HG03064 (cell line): ENCODE results near the gene MDP1.
A peak's percentile ranks its signal among the peaks of the same experiment; 100 is the strongest.

Source experiments
- ATAC-seq: cut with Tn5 transposase; IDR thresholded peaks from one replicate; pipeline ENCODE4 v1.9.1; 2021; ENCODE audit warnings: low read depth; ENCODE audit not compliant: unreplicated experiment

MDP1 gene

GRCh38 chr14:24215495-24216344, at the start of gene MDP1:
Gene MDP1 (minus strand): TSS chr14:24216066. CDS start chr14:24215955, 111 bp downstream.
- peak; percentile 65 for ATAC-seq

GRCh38 chr14:24264298-24264697, 48.4 kb upstream of the MDP1 start:
- no peak for ATAC-seq

- ATAC-seq: no peak
These were observed 48.0 kb upstream of the MDP1 start for GRCh38 chr14:24263848-24264247.

GRCh38 chr14:24262821-24263733, 47.2 kb upstream of the MDP1 start, which contains the start of gene TGM1:
Gene TGM1 (minus strand): TSS chr14:24263177. CDS start chr14:24262352, 825 bp downstream.
- ATAC-seq: no peak

- no peak for ATAC-seq
These were observed 46.1 kb upstream of the MDP1 start for GRCh38 chr14:24261969-24262327.

- no peak for ATAC-seq
These were observed 45.5 kb upstream of the MDP1 start for GRCh38 chr14:24261256-24261968.

- no peak for ATAC-seq
These were observed 44.9 kb upstream of the MDP1 start for GRCh38 chr14:24260780-24261157.

GRCh38 chr14:24260026-24260779, 44.3 kb upstream of the MDP1 start:
- no peak for ATAC-seq

- no peak for ATAC-seq
These were observed 43.6 kb upstream of the MDP1 start for GRCh38 chr14:24259282-24260025.

- ATAC-seq: no peak
These were observed 42.8 kb upstream of the MDP1 start for GRCh38 chr14:24258548-24259265.

GRCh38 chr14:24258119-24258518, 42.3 kb upstream of the MDP1 start:
- no peak for ATAC-seq

GRCh38 chr14:24256960-24257359, 41.1 kb upstream of the MDP1 start:
- no peak for ATAC-seq

GRCh38 chr14:24255931-24256711, 40.3 kb upstream of the MDP1 start:
- no peak for ATAC-seq

- ATAC-seq: no peak
These were observed 39.6 kb upstream of the MDP1 start for GRCh38 chr14:24255438-24255837.

- no peak for ATAC-seq
These were observed 38.9 kb upstream of the MDP1 start for GRCh38 chr14:24254630-24255392.

- ATAC-seq: no peak
These were observed 38.1 kb upstream of the MDP1 start for GRCh38 chr14:24253936-24254335.
